Astrocyte of the hippocampus (primary cell): ENCODE results near the gene GPR89B.
"Not testable (repeated sequence)": the region's sequence is repeated elsewhere in the genome, so short reads cannot be mapped to it uniquely, and the experiment has no call there.

Experiments used
- DNase-seq: peaks from one replicate; pipeline ENCODE4 v3.0.0; 2011; ENCODE audit warnings: low read depth, low spot score

The GPR89B gene

DNA sequence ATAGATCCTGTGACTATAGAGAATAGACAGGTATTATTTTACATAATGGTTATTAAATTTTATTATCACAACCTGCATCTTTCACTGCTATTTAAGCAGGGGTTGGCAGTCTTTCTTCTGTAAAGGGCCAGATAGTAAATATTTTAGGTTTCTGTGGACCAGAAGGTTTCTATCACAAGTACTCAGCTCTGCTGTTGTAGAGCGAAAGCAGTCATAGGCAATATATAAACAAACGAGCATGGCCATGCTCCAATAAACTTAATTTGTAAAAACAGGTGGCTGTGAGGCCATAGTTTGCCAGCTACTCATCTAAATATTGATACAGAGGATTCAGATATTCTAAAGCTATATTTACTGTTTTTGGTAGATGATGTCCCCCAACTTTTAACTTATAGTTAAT is 12.2 kb downstream of the GPR89B start:
- DNase-seq: not testable (repeated sequence)

DNA sequence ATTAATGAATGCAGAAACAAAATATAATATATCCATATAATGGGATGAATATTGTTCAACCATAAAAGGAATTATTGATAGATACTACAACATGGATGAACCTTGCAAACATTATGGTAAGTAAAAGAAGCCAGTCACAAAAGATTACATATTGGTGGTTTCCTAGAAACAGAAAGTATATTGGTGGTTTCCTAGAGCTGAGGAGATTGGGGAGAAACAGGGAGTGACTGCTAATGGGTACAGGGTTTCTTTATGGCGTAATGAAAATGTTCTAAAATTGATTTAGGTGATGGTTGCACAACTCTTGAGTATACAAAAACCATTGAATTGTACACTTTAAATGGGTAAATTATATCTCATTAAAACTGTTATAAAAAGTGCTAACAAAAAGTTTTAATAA is 14.3 kb downstream of the GPR89B start:
- DNase-seq: not testable (repeated sequence)

DNA sequence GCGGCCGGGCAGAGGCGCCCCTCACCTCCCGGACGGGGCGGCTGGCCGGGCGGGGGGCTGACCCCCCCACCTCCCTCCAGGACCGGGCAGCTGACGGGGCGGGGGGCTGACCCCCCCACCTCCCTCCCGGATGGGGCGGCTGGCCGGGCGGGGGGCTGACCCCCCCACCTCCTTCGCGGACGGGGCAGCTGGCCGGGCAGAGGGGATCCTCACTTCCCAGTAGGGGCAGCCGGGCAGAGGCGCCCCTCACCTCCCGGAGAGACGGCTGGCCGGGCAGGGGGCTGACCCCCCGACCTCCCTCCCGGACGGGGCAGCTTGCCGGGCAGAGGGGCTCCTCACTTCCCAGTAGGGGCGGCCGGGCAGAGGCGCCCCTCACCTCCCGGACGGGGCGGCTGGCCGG is 21.3 kb downstream of the GPR89B start:
- DNase-seq: not testable (repeated sequence)

DNA sequence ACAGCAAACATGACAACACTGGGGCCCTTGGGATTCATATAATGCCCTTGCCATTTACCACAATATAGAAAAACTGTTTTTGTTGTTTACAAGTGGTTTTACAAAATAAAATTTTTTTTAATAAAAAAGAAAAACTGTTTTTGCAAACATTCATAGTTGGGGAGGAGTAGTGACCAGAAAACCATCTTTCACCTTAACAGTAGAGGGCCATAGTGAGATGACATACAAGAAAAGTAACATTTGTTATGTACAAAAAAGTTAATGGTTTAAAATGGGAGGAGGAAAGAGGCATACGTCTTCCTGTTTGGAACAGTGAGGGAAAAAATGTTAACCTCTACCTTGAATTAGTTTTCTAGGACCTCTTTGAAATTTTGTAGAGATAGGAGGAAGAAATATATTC is 30.7 kb downstream of the GPR89B start:
- not testable (repeated sequence) for DNase-seq

DNA sequence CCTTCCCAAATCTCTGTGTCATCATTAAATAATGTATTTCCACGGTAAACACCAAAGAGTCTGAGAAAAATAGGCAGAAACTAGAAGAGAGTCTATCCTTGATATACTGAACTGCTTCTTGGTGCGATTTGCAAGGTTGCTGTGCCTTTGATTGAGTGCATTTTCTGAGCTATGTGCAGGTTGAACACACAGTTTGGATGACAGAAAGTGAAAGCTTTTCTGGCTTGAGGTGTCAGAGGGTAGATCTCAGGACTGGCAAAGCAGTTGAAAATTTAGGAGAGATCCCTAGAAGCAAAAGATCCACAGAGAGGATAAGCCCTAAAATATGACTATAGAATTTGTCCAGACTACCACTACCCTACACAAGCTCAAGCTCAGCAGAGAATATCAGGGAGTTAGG is 31.5 kb downstream of the GPR89B start:
- DNase-seq: not testable (repeated sequence)

DNA sequence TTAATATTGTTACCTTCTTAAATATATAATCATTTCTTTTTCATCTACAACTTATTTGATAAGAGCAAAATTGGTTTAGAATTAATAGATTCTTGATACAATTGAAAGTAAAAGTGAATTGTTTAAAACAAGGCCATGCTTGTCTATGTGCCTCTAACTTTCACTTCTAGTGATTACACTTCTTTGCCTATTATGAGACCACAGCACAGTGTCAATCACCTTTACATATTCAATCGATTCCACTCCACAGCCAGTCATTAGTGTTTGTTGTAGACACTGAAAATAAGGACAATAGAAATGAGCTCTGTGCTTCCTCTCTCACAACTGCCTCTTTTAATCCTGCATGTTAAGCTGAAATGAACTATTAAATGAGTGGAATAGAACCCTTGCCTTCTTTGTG is 36.4 kb downstream of the GPR89B start:
- not testable (repeated sequence) for DNase-seq

DNA sequence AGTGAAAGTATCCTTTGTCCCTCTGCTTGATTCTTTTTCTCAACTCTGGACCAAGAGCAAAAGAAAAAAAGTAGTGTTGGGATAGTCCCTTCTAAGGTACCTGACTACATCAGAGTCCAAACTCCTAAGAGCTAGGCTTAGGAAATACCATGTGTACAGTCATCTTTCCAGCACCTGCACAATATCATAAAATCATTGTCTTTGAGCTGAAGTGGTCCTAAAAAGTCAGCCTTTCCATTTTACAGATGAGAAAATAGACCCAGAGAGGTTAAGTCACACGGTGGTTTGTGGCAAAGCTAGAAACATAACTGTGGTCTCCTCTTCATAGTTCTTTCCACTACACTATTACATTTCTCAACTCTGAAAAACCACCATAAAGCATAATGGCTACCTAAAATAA is 38.4 kb downstream of the GPR89B start:
- not testable (repeated sequence) for DNase-seq

DNA sequence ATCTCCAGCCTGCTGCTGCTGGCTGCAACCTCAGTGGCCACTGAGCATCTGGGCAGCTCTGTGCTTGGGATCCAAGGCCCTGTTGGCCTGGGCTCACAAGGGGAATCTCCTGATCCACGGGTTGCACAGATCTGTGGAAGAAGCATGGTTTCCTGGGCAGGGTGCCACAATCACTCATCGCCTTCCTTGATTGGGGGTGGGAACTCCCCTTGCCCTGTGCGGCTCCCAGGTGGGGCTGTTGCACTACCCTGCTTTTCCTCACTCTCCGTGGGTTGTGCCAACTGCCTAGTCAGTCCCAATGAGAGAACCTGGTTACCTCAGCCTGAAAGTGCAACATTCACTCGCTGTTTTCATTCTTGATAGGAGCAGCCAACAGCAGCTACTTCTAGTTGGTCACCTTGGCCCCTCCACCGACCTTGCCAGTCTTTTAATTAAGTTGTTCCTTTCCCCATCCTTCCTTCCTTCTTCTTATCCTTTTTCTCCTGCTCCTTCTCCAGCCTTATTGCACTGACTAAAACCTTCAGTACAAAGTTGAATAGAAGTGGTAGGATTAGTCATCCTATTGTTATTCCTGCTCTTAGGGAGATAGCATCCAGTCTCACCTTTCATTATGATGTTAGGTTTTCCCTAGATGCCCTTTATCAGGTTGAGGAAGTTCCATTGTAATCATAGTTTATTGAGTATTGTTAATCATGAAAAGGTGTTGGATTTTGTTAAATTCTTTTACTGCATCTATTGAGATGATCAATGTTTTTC is 50.9 kb downstream of the GPR89B start:
- not testable (repeated sequence) for DNase-seq

DNA sequence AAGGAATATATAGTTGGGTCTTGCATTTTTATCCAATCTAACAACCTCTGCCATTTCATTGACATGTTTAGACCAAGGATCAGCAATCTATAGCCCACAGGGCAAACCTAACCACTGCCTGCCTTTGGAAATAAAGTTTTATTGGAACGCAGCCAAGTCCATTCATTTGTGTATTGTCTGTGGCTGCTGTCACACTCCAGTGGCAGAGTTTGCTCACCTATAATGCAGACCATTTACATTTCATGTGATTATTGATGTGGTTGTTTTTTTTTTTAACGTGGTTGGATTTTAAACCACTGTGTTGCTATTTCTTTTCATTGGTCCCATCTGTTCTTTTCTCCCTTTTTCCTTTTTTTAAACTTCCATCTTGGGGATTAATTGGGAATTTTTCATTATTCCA is 57.2 kb downstream of the GPR89B start:
- not testable (repeated sequence) for DNase-seq

DNA sequence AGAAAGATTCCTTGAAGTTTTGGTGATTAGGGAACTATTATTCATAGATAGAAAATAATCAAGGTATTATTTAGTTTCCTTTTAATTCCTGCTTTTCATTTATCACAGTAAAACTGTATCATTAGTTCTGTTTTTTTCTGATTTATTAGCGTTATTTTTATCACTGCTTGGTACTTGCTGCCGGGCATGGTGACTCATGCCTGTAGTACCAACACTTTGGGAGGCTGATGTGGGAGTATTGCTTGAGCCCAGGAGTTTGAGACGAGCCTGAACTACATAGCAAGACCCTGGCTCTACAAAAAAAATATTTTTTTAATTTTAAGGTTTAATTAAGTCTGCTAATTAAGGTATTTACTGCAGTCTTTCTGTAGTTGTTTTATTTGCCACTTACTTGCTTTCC is 59.7 kb downstream of the GPR89B start:
- not testable (repeated sequence) for DNase-seq

DNA sequence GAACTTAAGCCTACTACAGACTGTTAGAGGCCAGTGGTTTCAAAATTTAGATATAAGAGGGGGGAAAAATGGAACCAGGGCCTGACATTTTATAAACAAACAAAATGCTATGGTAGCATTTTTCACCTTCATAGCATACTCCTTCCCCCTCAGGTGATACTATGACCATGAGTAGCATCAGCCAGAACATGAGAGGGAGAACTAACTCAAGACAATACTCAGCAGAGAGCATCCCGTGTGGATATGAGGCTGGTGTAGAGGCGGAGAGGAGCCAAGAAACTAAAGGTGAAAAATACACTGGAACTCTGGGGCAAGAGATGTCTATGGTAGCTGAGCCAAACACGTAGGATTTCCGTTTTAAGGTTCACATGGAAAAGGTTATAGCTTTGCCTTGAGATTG is 64.7 kb downstream of the GPR89B start:
- not testable (repeated sequence) for DNase-seq

DNA sequence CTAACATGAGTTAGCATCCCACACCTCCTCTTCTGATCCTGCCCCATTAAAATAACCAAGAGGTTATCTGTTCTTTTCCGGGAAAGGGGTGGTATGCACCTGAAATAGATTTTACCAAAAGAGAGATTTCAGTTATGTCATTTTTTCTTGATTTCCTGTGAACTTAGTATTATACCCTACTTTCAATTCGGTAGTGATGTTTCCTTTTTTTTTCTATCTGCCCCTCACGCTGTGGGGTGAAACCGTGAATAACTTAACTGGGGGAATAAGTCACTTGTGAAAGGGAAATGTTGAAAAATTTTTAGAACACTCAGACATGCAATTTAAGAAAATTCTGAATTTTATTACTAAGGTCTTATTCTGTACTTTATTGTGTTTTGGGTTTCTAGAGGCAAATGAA is 65.2 kb downstream of the GPR89B start:
- DNase-seq: not testable (repeated sequence)

DNA sequence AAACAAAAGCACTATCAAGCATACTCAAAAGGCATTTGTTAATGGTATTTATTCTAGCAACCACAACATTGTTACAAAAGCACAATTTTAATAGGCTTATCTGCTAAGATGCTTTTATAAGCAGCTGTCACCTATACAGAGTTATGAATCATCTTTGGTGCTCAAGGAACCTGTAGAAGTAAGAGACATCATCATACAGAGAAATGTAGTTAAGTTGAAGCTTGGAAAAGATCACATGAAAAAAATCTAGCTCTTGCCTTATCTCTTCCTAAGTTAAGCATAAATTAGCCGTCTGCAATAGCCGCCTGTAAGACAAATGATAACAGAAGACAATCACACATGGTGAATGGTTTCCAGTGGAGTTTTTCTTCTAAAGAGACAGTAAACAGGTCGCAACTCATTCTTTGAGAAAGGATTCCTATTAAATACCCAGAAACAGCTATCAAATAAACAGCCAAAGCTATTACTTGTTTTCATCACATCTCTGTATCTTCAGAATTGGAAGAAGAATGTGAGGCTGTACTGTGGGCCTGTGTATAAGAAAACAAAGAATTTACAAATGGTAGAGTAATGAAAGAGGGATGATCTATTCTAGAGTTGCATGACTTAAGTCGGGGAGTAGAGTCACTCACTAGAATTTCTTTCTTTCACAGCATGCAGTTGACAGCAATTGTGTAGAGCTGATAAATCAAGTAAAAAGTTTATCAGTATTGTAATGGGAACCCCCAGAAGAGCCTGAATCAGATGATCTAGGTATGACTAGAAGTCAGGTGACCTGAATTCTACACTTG is 65.8 kb downstream of the GPR89B start:
- DNase-seq: not testable (repeated sequence)

DNA sequence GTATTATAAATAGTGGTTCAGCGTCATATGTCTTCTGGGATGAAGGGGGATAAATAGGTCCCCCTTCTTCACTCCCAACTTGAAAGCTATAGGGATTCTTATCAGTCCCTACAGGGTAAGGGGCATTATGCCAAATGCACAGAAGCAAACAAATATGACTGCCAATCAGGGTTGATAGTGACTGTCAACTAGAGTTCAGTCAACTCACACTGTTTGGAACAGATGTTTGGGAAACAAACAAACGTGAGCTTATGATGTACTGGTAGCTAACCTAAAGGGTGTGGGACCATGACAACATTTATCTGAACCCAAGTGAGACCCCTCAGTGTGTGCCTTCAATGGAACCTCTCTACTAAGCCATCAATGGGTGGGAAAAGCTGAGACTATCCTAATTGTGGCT is 67.9 kb downstream of the GPR89B start:
- DNase-seq: not testable (repeated sequence)

DNA sequence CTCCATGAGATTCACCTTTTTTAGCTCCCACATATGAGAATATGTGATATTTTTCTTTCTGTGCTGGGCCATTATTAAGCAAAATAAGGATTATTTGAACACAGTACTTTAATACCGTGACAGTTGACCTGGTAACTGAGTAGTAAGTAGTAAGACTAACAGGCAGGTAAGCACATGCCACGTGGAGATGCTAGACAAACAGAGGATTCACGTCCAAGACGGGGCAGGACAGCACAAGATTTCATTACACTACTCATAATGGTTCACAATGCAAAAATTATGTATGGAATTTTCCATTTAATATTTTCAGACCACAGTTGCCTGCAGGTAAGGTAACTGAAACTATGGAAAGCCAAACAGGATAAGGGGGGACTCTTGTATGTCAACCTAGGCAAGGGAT is 79.5 kb downstream of the GPR89B start:
- DNase-seq: not testable (repeated sequence)

DNA sequence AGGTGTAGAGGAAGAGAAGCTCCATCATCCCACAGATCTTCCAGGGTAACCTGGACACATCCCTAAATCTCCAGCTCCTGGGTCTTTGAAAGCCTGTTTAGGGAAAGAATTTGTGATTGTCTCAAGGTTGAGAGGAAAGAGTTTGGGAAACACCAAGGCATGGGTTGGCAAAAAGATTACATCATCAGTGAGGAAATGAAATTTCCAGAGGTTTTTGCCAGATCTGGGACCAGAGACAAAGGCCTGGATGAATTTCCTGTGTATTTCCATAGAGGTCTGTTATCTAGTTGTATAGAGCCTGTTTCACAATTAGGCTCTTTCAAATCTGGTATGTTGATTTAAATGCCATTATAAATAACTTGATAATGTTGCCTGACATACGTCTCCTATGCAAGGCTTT is 82.3 kb downstream of the GPR89B start:
- DNase-seq: no peak

DNA sequence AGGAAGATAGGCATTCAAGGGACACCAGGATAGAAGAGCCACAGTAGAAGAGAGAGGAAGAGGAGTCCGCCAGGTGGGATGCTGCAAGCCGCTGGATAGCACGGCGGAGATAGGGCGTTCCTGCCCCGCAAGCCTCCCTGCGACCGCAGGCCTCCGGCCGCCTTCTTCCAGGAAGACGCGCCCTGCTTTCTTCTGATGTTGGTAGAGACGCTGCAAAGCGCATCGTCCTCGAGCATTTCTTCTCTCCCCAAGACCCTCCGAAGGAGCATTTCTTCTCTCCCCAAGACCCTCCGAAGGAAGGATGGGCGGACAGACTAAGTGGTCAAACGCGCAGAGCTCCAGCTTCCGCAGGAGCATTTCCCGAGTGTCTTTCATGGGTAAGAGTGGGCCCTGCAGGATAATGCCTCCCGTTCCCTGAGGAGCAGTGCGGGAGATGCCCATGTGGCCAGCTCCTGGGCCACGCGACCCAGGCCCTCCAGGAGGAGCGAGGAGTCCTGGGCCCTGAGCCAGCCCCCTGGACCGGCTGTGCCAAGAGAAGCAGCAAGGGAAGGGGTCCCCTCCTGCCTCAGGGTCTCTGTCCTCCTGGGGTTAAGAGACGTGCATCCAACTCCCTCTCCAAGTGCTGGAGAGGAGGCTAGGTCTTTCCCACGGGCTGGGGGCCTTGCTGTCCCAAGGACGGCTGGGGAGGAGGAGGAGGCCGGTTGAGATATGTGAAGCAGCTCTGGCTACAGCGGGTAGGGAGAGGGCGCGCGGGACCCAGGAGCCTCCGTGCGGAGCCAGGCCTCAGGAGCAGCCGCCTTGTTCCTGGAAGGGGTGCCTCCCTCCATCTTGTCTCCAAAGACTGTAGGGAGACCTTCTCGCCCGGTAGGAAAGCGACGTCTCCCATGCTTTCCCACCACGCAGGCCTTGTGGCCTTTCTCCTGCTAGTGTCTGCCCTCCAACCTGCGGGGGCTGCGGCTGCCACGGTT is 85.2 kb downstream of the GPR89B start:
- DNase-seq: peak; percentile 2

DNA sequence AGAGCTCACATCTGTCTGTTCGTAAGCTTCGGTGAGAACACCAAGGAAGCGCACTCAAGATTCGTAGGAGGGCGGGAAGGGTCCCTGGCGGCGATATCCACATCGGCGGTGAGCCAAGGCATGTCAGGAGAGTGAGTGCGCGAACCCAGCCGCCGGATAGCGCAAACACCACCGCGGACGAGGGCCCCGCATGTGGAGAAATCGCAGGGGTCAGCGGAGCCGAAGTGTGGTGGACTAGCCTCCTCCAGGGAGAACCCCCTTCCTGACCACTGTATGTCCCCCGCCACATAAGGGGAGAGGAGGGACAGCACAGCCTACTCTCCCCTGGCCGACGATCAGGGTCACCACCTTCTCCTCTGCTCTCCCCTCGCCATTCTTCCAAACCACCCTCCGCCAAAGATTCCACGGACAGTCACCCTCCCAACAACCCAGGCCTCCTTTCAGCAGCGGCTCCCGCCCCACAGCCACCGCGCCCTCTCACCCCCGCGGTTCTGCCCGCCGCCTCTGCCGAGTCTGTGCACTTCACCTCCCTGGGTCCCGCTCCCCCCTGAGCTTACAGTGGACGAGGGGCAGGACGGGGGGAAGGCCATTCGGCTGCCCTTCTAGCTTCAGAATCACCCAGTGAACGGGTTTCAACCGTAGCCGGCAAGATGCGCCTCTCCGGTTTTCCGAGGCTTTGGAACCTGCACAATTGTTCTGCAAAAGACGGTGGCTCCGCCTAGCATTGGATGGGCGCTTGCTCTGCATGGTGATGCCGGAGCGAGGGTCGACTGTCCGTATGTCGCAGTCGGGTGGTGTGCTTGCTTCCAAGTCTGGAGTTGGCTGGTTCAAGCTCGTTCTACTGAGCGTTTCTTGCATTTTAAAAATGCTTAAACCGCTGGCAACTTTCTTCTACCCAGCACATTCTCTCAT is 86.3 kb downstream of the GPR89B start:
- DNase-seq: not testable (repeated sequence)

DNA sequence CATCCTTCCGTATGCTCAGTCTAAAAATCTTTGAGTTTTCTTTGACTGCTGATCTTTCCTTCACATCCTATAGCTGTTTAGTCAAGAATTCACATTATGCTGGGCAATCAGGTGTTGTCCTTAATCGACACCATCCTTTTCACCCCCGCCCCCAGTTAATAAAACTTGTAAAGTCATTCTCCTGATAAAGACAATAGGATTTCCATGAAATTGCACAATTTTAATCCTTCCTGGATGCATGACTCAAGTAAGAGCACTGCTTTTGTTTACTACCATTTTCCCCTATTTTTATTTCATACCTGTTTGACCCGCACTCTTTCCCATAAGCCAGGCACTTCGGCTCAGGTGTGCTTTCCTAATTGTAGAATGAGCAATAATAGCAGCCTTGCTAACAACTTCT is 96.7 kb downstream of the GPR89B start:
- not testable (repeated sequence) for DNase-seq

DNA sequence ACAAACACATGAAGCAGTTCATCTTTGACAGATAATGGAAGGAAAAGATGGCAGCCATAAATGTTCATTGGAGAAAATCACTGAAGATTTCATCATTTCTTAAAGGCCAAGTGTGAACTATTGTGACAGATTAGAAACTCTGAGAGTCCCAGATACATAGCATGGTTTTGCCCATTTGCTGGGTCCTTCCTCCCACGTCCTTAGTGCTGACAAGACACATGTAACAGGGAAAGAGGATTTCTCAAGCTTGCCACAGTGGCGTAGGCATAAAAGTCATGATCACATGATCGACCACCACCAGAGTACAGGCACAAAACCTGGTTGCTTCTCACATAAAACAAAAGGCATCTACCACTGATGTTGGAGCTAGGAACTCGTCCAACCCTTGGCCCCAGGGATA is 98.8 kb downstream of the GPR89B start:
- not testable (repeated sequence) for DNase-seq

DNA sequence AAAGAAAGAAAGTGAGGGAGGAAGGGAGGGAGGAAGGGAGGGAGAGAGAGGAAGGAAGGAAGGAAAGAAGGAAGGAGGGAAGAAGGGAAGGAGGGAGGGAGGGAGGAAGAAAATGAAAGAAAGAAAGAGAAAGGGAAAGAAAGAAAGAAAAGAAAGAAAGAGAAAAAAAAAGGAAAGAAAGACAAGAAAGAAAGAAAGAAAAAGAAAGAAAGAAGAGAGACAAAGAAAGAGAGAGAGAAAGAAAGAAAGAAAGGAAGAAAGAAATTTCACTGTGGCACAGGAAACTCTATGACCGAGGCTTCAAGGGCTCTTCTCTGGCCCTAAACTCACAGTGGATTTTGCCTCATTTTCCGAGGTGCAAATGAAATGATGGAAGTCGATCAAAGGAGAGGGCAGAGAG is 104.0 kb downstream of the GPR89B start:
- DNase-seq: not testable (repeated sequence)
